NT2/D1 (cell line): ENCODE results near the gene UBL7.

Experiments used
- DNase-seq: peaks from one replicate; pipeline ENCODE4 v3.0.0-alpha.2; 2011; ENCODE audit warnings: low read depth, low spot score
- H3K27me3 ChIP-seq: 2 replicates; pipeline ENCODE4 v1.6.0; 2011; ENCODE audit warnings: mild to moderate bottlenecking; ENCODE audit not compliant: insufficient read length, insufficient read depth
- H3K36me3 ChIP-seq: 2 replicates; pipeline ENCODE4 v1.6.1; 2011; ENCODE audit warnings: mild to moderate bottlenecking, low read length, mixed read lengths; ENCODE audit not compliant: insufficient read depth, insufficient read length
- H3K4me1 ChIP-seq: 2 replicates; pipeline ENCODE4 v1.5.1; 2011; ENCODE audit not compliant: insufficient read depth, insufficient read length
- H3K4me3 ChIP-seq: 2 replicates; pipeline ENCODE4 v1.5.1; 2011; ENCODE audit warnings: low read depth; ENCODE audit not compliant: insufficient read length
- H3K9ac ChIP-seq: 2 replicates; pipeline ENCODE4 v1.6.0; 2011; ENCODE audit warnings: low read depth; ENCODE audit not compliant: insufficient read length
- H3K9me3 ChIP-seq: 2 replicates; pipeline ENCODE4 v1.5.1; 2011; ENCODE audit warnings: mild to moderate bottlenecking, low read length; ENCODE audit not compliant: insufficient read depth
- SUZ12 ChIP-seq: IDR thresholded peaks from 2 replicates; pipeline ENCODE4 v1.6.1; 2011; ENCODE audit not compliant: insufficient read length, insufficient read depth; ENCODE audit errors: extremely low read depth
- YY1 ChIP-seq: IDR thresholded peaks from 2 replicates; pipeline ENCODE4 v1.6.1; 2011; ENCODE audit not compliant: insufficient read length, insufficient read depth
- ZNF274 ChIP-seq: IDR thresholded peaks from 2 replicates; pipeline ENCODE4 v1.6.1; 2011; ENCODE audit warnings: mild to moderate bottlenecking, low read depth, low read length

The UBL7 gene

GRCh38 chr15:74460871-74461846 is at the start of gene UBL7:
TSS of gene UBL7 (minus strand) at chr15:74461160. CDS start at chr15:74458867, 2,293 bp downstream.
- Histone ChIP-seq H3K27me3 (no peaks in the 10 kb centered on the region), H3K9ac (peak within 1 kb of the TSS; percentile 88), H3K9me3 (peaks cover 14% of the 10 kb centered on the region), H3K36me3 (peaks cover 30% of the 10 kb centered on the region), H3K4me1 (no peaks in the 10 kb centered on the region), H3K4me3 (peak within 1 kb of the TSS; percentile 73)
- DNase-seq = peak; percentile 97
- TF ChIP-seq SUZ12 = no peak
- TF ChIP-seq YY1 = no peak
- TF ChIP-seq ZNF274 = no peak

GRCh38 chr15:74506515-74506840 is 45.5 kb upstream of the UBL7 start:
- DNase-seq = no peak
- Histone ChIP-seq H3K27me3 (no peaks in the 10 kb centered on the region), H3K36me3 (peaks cover 10% of the 10 kb centered on the region), H3K4me1 (no peaks in the 10 kb centered on the region), H3K9me3 (no peaks in the 10 kb centered on the region), H3K9ac (no peak overlapping the region), H3K4me3 (no peak overlapping the region)
- no peak for TF ChIP-seq SUZ12
- TF ChIP-seq ZNF274 = no peak
- no peak for TF ChIP-seq YY1

- no peak overlapping the region for H3K9ac ChIP-seq
- TF ChIP-seq SUZ12 (no peak), YY1 (no peak), ZNF274 (no peak)
- DNase-seq = no peak
Observed at GRCh38 chr15:74505837-74506514, 45.0 kb upstream of the UBL7 start.

GRCh38 chr15:74504836-74505235 is 43.9 kb upstream of the UBL7 start:
- no peak for DNase-seq
- peaks cover 10% of the 10 kb centered on the region for H3K36me3 ChIP-seq
- H3K9me3 ChIP-seq = no peaks in the 10 kb centered on the region
- H3K4me3 ChIP-seq = no peak overlapping the region
- H3K4me1 ChIP-seq = no peaks in the 10 kb centered on the region
- TF ChIP-seq SUZ12 (no peak), ZNF274 (no peak), YY1 (no peak)
- H3K9ac ChIP-seq = no peak overlapping the region
- no peaks in the 10 kb centered on the region for H3K27me3 ChIP-seq

More at GRCh38 chr15:74505837-74506514, 45.0 kb upstream of the UBL7 start:
- H3K9me3 ChIP-seq = no peaks in the 10 kb centered on the region
- peaks cover 10% of the 10 kb centered on the region for H3K36me3 ChIP-seq
- no peaks in the 10 kb centered on the region for H3K27me3 ChIP-seq
- no peak overlapping the region for H3K4me3 ChIP-seq
- no peaks in the 10 kb centered on the region for H3K4me1 ChIP-seq

GRCh38 chr15:74504418-74504817 is 43.5 kb upstream of the UBL7 start:
- DNase-seq = no peak
- H3K9ac ChIP-seq = no peak overlapping the region

GRCh38 chr15:74502301-74502700 is 41.3 kb upstream of the UBL7 start:
- no peak for TF ChIP-seq YY1
- TF ChIP-seq SUZ12 = no peak
- TF ChIP-seq ZNF274 = no peak
- Histone ChIP-seq H3K9me3 (no peaks in the 10 kb centered on the region), H3K36me3 (peaks cover 10% of the 10 kb centered on the region), H3K4me3 (no peak overlapping the region), H3K9ac (no peak overlapping the region), H3K4me1 (no peaks in the 10 kb centered on the region), H3K27me3 (no peaks in the 10 kb centered on the region)
- DNase-seq = no peak

More at GRCh38 chr15:74504418-74504817, 43.5 kb upstream of the UBL7 start:
- Histone ChIP-seq H3K4me3 (no peak overlapping the region), H3K9me3 (no peaks in the 10 kb centered on the region), H3K4me1 (no peaks in the 10 kb centered on the region), H3K36me3 (peaks cover 10% of the 10 kb centered on the region), H3K27me3 (no peaks in the 10 kb centered on the region)
- TF ChIP-seq SUZ12 (no peak), ZNF274 (no peak), YY1 (no peak)

- H3K36me3 ChIP-seq = peaks cover 10% of the 10 kb centered on the region
- H3K9ac ChIP-seq = peak overlapping the region; percentile 28
- no peaks in the 10 kb centered on the region for H3K27me3 ChIP-seq
- H3K9me3 ChIP-seq = no peaks in the 10 kb centered on the region
- no peaks in the 10 kb centered on the region for H3K4me1 ChIP-seq
- DNase-seq = no peak
- no peak for TF ChIP-seq ZNF274
- TF ChIP-seq SUZ12 = no peak
- no peak for TF ChIP-seq YY1
- H3K4me3 ChIP-seq = no peak overlapping the region
Observed at GRCh38 chr15:74500401-74500800, 39.4 kb upstream of the UBL7 start.
